Measurements from ENCODE around the gene CDC6.
"Not testable (repeated sequence)": the region's sequence is repeated elsewhere in the genome, so short reads cannot be mapped to it uniquely, and the experiment has no call there.

DNA sequence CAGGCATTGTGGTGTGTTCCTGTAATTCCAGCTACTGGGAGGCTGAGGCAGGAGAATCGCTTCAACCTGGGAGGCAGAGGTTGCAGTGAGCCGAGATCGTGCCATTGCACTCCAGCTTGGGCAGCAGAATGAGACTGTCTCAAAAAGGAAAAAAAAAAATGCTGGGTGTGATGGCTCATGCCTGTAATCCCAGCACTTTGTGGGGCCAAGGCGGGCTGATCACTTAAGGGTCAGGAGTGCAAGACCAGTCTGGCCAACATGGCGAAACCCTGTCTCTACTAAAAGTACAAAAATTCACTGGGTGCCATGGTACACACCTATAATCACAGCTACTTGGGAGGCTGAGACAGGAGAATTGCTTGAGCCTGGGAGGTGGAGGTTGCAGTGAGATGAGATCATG lies 17.2 kb downstream of the CDC6 start:
- TF ChIP-seq TARDBP (IDR thresholded peaks at IDR 0.05); FOXA1 (IDR thresholded peaks at IDR 0.05); ARNT (IDR thresholded peaks at IDR 0.05); SUZ12 (IDR thresholded peaks at IDR 0.05); ZNF384 (IDR thresholded peaks at IDR 0.05); SP1 (IDR thresholded peaks at IDR 0.05); HDGF (IDR thresholded peaks at IDR 0.05; ENCODE audit: borderline replicate concordance); CTBP1 (IDR thresholded peaks at IDR 0.05; ENCODE audit: borderline replicate concordance); BHLHE40 (IDR thresholded peaks at IDR 0.05; ENCODE audit: borderline replicate concordance); FOXM1 (IDR thresholded peaks at IDR 0.05; ENCODE audit: borderline replicate concordance); FOXK2 (IDR thresholded peaks at IDR 0.05); ELF4 (IDR thresholded peaks at IDR 0.05); LEF1 (IDR thresholded peaks at IDR 0.05; ENCODE audit: borderline replicate concordance): not testable (repeated sequence)
